GM18499 (cell line): ENCODE measurements around the gene KATNB1.
"Not testable (repeated sequence)": the region's sequence is repeated elsewhere in the genome, so short reads cannot be mapped to it uniquely, and the experiment has no call there.

ENCODE experiments used
- ATAC-seq: cut with Tn5 transposase; IDR thresholded peaks from one replicate; pipeline ENCODE4 v1.9.1; 2021; ENCODE audit warnings: moderate number of reproducible peaks; ENCODE audit not compliant: insufficient read depth, unreplicated experiment

KATNB1 gene

GRCh38 chr16:57723170-57723569 is 12.4 kb upstream of the KATNB1 start:
- no peak for ATAC-seq

GRCh38 chr16:57724531-57724930 is 11.0 kb upstream of the KATNB1 start:
- ATAC-seq: no peak

GRCh38 chr16:57725151-57725550 is 10.4 kb upstream of the KATNB1 start:
- no peak for ATAC-seq

GRCh38 chr16:57725554-57725953 is 10.0 kb upstream of the KATNB1 start:
- no peak for ATAC-seq

GRCh38 chr16:57725976-57726375 is 9.6 kb upstream of the KATNB1 start:
- ATAC-seq: no peak

GRCh38 chr16:57726433-57726947 is 9.1 kb upstream of the KATNB1 start:
- no peak for ATAC-seq

GRCh38 chr16:57727610-57728009 is 8.0 kb upstream of the KATNB1 start:
- ATAC-seq: no peak

GRCh38 chr16:57728336-57729181 is 7.0 kb upstream of the KATNB1 start:
- ATAC-seq: no peak

- no peak for ATAC-seq
These were observed 6.4 kb upstream of the KATNB1 start for GRCh38 chr16:57729182-57729484.

- ATAC-seq: not testable (repeated sequence)
These were observed 5.7 kb upstream of the KATNB1 start for GRCh38 chr16:57729852-57730251.

- ATAC-seq: no peak
These were observed 4.5 kb upstream of the KATNB1 start for GRCh38 chr16:57730771-57731730.

- no peak for ATAC-seq
These were observed 3.5 kb upstream of the KATNB1 start for GRCh38 chr16:57732037-57732436.

- no peak for ATAC-seq
These were observed 2.9 kb upstream of the KATNB1 start for GRCh38 chr16:57732714-57733113.

- ATAC-seq: no peak
These were observed 1.2 kb upstream of the KATNB1 start for GRCh38 chr16:57734308-57734924.

GRCh38 chr16:57734925-57735754 is 430 bp upstream of the KATNB1 start:
- ATAC-seq: peak; percentile 87

GRCh38 chr16:57736419-57737351 is 1.1 kb downstream of the KATNB1 start:
- ATAC-seq: no peak

- no peak for ATAC-seq
These were observed 3.3 kb downstream of the KATNB1 start for GRCh38 chr16:57738844-57739243.

- ATAC-seq: no peak
These were observed 4.3 kb downstream of the KATNB1 start for GRCh38 chr16:57739756-57740422.
